Stomach smooth muscle (tissue), 2 donors: ENCODE data around the gene ADM5.

Experiments
- H3K27ac ChIP-seq: one replicate; pipeline ENCODE4 v1.7.0; 2013; ENCODE audit warnings: mild to moderate bottlenecking, low read length, inconsistent platforms
- H3K27me3 ChIP-seq, 2 donors: one replicate each; pipeline ENCODE4 v1.7.0; 2013; ENCODE audit warnings: low read length in 2 of 2; ENCODE audit not compliant: insufficient read depth in 2 of 2, control insufficient read depth in 1 of 2
- H3K36me3 ChIP-seq, 2 donors: one replicate each; pipeline ENCODE4 v1.7.0; 2013; ENCODE audit warnings: low read length in 2 of 2; ENCODE audit not compliant: control insufficient read depth in 2 of 2, insufficient read depth in 2 of 2
- H3K4me1 ChIP-seq: one replicate; pipeline ENCODE4 v1.7.0; 2013; ENCODE audit warnings: low read length; ENCODE audit not compliant: control insufficient read depth, insufficient read depth
- H3K4me3 ChIP-seq, 2 donors: one replicate each; pipeline ENCODE4 v1.7.0; 2013; ENCODE audit warnings: low read length in 2 of 2
- H3K9ac ChIP-seq, 2 donors: one replicate each; pipeline ENCODE4 v1.7.0; 2013; ENCODE audit warnings: low read length in 2 of 2, mild to moderate bottlenecking in 1 of 2
- H3K9me3 ChIP-seq, 2 donors: one replicate each; pipeline ENCODE4 v1.7.0; 2013; ENCODE audit warnings: low read length in 2 of 2; ENCODE audit not compliant: control insufficient read depth in 2 of 2
- donor health status: healthy.
- donor health status: Pancreatic carcinoma.

Gene ADM5

DNA sequence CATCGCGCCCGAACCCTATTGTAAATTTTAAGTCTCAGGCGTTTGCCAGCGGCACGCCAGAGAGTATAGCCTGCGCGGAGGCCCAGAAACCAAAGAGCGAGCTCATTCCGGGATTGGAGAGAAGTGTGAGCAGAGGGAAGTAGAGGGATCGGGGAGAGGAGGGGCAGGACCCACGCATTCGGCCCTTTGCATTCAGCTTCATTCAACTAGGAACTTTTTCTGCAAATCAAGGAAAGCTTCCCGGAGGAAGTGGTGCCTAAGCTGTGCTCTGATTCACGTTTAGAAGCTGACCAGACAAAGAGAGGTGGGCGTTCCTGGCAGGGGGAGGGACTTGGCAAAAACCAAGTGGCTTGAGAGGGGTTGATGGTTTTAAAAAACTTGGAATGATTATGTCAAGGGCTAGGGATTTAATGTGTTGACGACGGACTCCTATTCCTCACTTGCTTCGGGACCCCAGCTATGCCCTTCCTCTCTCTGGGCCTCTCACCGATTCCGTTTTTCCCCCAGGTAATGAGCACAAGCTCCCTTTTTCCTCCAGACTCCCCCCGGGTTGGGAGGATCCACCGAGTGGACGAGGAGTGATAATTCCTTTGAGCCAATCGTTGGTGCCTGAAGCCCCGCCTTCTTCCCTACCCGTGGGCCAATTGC is 13.1 kb upstream of the ADM5 start:
- peaks cover 40% of the 10 kb centered on the region for H3K4me1 ChIP-seq
- no peaks in the 10 kb centered on the region for H3K9me3 ChIP-seq
- peak overlapping the region; percentile 96 for H3K27ac ChIP-seq
- peak overlapping the region; percentile 86 to 97 for H3K9ac ChIP-seq
- no peaks in the 10 kb centered on the region for H3K27me3 ChIP-seq
- peak overlapping the region; percentile 67 to 78 for H3K4me3 ChIP-seq
- peaks cover 0 to 3% of the 10 kb centered on the region in 2 donors for H3K36me3 ChIP-seq

DNA sequence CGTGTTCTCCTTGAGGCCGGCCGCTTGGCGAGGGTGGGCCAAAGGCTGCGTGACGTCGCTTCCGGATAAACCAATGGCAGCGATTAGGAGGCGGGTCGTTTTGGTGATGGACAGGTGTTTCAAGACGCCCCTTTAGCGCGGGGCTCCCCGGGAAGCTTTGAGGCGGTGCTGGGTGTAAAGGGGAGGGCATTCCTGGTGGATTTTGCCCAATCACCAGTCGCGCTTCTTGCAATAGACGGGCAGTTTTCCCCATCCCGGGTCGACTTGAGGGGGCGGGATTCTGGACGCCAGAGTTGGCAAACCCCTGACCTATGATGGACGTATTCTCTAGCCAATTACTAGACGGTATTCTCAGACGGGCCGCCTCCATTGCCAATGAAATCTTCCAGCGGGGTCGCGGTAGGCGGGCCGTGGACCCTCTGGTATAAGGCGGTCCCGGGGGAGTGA is 12.6 kb upstream of the ADM5 start:
- peaks cover 1 to 2% of the 10 kb centered on the region in 2 donors for H3K36me3 ChIP-seq
- peaks cover 40% of the 10 kb centered on the region for H3K4me1 ChIP-seq
- H3K27me3 ChIP-seq: no peaks in the 10 kb centered on the region
- H3K4me3 ChIP-seq: peak overlapping the region; percentile 94 to 96
- H3K9ac ChIP-seq: peak overlapping the region; percentile 93 to 98
- no peaks in the 10 kb centered on the region for H3K9me3 ChIP-seq
- H3K27ac ChIP-seq: peak overlapping the region; percentile 96

DNA sequence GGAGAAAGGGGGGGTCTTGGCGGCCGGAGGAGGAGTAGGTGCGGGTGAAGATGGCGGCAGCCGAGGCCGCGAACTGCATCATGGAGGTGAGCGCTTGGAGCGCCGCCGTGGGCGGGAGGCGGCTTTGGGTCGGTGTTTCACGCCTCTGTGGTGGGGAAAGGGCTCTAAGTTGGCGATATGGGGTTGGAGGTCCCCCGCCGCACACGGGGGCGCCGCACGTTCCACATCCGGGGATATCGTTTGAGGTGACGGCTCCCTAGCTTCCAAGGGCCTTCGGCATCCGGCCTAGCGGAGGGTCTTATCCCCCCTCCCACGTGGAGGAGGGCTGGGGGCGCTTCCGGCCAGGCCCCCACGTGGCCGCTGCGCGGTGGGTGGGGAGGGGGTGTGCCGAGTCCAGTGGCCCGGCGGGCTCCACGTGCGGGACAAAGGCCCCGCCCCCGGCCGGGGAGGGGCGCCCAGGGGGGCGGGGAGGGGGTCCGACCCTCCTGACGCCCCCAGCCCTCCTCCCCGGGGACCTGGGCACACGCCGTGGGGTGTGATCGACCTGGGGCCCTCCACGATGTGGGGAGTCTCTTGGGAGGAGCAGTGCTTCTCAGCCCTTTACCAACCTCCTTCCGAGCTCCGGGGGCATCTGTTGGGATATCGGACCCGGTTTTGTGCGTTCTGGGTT is 12.0 kb upstream of the ADM5 start, which contains the start of gene PRMT1:
Gene PRMT1, plus strand, starts transcription at position 41 of the 670 bp plus-strand sequence. Its CDS starts 10 bp downstream, at position 51.
- Histone ChIP-seq H3K9me3 (no peaks in the 10 kb centered on the region), H3K36me3 (peaks cover 7 to 8% of the 10 kb centered on the region in 2 donors), H3K4me3 (peak within 1 kb of the TSS; percentile 94 to 96), H3K27ac (peak within 1 kb of the TSS; percentile 96), H3K4me1 (peaks cover 34% of the 10 kb centered on the region), H3K9ac (peak within 1 kb of the TSS; percentile 97 to 98), H3K27me3 (no peaks in the 10 kb centered on the region)

DNA sequence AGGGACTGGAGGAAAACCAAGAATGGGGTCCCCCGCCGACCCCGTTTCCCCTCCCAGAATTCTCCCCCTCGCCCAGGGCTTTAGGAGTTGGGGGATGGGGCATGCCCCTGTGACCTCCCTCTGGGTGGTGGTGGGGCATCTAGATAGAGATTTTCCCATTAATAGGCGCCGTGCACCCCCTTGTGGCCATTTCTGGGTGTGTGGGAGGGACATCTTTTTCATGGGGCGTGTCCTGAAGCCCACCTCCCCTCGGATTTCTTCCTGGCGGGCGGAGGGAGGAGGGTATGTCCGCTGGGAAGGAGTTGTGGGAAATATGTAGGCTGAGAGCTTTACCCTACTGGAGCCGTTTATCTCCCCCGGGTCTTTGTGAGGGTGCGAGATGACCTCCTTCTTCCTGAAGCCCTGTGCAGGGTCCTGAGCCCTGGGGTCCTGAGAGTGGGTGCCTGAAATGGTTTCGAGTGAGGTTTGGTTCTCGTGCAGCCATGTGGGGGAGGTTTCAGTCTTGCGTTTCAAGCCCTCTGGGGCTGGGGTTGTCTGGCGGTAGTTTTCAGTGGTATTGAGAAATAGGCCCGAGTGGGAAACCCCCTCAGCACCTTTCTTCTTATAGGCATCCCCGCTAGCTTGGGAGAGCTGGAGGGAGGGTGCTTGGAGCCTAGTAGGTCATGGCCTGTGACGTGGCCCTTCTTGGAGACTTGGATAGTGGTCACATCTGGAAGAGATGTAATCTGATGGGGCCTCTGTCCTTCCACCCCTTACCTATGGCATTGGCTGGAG is 11.3 kb upstream of the ADM5 start:
- Histone ChIP-seq H3K9ac (peak overlapping the region; percentile 47 to 98), H3K4me3 (peak overlapping the region; percentile 94 to 96), H3K9me3 (no peaks in the 10 kb centered on the region), H3K4me1 (peaks cover 33% of the 10 kb centered on the region), H3K27ac (peak overlapping the region; percentile 96), H3K36me3 (peaks cover 10 to 11% of the 10 kb centered on the region in 2 donors), H3K27me3 (no peaks in the 10 kb centered on the region)

DNA sequence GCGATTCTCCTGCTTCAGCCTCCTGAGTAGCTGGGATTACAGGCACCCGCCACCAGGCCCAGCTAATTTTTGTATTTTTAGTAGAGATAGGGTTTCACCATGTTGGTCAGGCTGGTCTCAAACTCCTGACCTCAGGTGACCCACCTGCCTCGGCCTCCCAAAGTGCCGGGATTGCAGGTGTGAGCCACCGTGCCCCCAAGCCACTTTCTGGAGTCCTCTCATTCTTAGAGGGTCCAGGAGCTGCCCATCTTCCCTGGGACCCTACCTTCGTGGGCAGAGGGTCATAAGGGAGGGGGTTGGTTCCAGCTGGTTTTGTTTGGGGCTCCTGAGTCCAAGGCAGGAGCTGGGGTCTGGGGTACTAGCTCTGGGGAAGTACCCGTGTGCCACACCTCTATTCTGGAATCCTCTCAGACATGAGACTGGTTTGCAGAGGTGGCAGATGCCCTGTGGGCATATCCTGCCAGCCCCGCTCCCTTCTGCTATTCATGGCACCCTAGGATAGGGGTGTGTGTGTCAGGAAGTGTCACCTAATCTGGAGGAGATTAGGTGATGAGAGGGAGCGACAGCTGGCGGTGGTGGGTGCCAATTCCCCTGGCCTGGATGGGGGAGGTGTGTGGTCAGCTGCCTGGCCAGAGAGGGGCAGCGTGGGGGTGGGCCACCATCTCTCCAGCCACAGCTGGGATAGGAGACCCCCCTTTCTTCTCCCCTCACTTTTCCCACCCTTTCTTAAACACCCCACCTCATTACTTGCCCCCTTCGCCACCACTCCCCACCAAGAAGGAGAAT is 10.2 kb upstream of the ADM5 start:
- no peak overlapping the region for H3K4me3 ChIP-seq
- H3K36me3 ChIP-seq: peaks cover 17 to 20% of the 10 kb centered on the region in 2 donors
- no peaks in the 10 kb centered on the region for H3K9me3 ChIP-seq
- H3K4me1 ChIP-seq: peaks cover 33% of the 10 kb centered on the region
- no peak overlapping the region for H3K9ac ChIP-seq
- no peaks in the 10 kb centered on the region for H3K27me3 ChIP-seq
- H3K27ac ChIP-seq: no peak overlapping the region

GRCh38 chr19:49679771-49680413 is 9.5 kb upstream of the ADM5 start:
- Histone ChIP-seq H3K4me1 (peaks cover 33% of the 10 kb centered on the region), H3K4me3 (peak overlapping the region; percentile 40), H3K9ac (no peak overlapping the region), H3K27me3 (no peaks in the 10 kb centered on the region), H3K27ac (peak overlapping the region; percentile 53), H3K9me3 (no peaks in the 10 kb centered on the region), H3K36me3 (peaks cover 23 to 26% of the 10 kb centered on the region in 2 donors)

DNA sequence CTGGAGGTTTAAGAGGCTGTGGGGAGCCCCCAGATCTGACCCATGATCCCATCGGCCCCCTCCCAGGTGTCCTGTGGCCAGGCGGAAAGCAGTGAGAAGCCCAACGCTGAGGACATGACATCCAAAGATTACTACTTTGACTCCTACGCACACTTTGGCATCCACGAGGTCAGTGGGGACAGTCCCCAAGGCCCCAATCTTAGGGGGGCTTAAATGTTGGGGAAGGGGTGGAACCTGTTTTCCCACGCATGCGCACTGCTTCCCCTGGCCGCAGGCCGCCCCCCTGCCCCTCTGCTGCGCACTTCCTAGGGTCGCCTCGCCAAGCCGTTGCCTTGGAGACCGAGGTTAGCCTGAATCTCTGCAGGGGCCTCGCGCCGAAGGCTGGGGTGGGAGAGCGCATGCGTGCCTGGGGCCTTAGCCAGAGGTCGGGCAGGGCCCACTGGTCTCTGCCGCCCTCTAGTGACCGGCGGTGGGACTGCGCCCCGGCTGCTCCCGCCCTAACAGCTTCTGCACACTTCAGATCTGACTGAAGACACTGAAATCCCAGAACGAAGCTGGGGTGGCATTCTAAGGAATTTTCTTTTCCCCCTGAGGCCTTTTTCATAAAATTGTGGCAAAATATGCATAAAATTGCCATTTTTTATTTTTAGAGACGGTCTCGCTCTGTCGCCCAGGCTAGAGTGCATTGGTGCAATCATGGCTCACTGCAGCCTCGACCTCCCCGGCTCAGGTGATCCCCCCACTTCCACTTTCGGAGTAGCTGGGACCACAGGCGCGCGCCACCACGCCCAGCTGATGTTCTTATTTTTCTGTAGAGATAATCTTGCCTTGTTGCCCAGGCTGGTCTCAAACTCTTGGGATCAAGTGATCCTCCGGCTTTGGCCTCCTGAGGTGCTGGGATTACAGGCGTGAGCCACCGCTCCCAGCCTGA is 8.7 kb upstream of the ADM5 start:
- H3K4me3 ChIP-seq: peak overlapping the region; percentile 40
- H3K9me3 ChIP-seq: no peaks in the 10 kb centered on the region
- peak overlapping the region; percentile 53 for H3K27ac ChIP-seq
- H3K27me3 ChIP-seq: no peaks in the 10 kb centered on the region
- H3K36me3 ChIP-seq: peaks cover 30 to 33% of the 10 kb centered on the region in 2 donors
- peaks cover 33% of the 10 kb centered on the region for H3K4me1 ChIP-seq
- H3K9ac ChIP-seq: peak overlapping the region in 1 of 2 donors; percentile 23

DNA sequence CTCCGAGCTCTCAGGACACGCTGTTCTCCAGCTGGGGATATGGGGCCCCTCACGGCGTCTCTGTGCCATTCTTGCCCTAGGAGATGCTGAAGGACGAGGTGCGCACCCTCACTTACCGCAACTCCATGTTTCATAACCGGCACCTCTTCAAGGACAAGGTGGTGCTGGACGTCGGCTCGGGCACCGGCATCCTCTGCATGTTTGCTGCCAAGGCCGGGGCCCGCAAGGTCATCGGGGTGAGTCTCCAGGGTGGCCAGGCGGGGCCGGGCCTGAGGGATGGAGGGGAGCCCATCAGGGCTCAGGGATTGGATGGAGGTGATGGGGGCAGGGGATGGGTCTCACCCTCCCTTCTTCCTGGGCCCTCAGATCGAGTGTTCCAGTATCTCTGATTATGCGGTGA is 7.6 kb upstream of the ADM5 start:
- Histone ChIP-seq H3K4me3 (no peak overlapping the region), H3K27me3 (no peaks in the 10 kb centered on the region), H3K9ac (no peak overlapping the region), H3K4me1 (peaks cover 30% of the 10 kb centered on the region), H3K9me3 (no peaks in the 10 kb centered on the region), H3K27ac (no peak overlapping the region), H3K36me3 (peaks cover 35 to 41% of the 10 kb centered on the region in 2 donors)

- peaks cover 30% of the 10 kb centered on the region for H3K4me1 ChIP-seq
Measured at GRCh38 chr19:49682274-49682673, 7.1 kb upstream of the ADM5 start.

More at GRCh38 chr19:49682274-49682673, 7.1 kb upstream of the ADM5 start:
- Histone ChIP-seq H3K27me3 (no peaks in the 10 kb centered on the region), H3K4me3 (no peak overlapping the region), H3K27ac (no peak overlapping the region), H3K9ac (no peak overlapping the region), H3K9me3 (no peaks in the 10 kb centered on the region), H3K36me3 (peaks cover 39 to 41% of the 10 kb centered on the region in 2 donors)
